Peyer's patch (tissue), 4 donors: Measurements from ENCODE around the gene BPIFA1.

ENCODE experiments used
- POLR2A ChIP-seq, 2 donors: fragments of 450-650 bp; IDR thresholded peaks; one replicate each; pipeline ENCODE4 v1.5.1; 2017; ENCODE audit warnings: antibody characterized with exemption in 2 of 2, mild to moderate bottlenecking in 2 of 2, moderate library complexity in 2 of 2
- TF ChIP-seq, protein P1 (sequence below), 6 experiments: fragments of 450-650 bp in 4 of 6; fragments of 200-600 bp in 2 of 6; sonication (generic) in 1 of 6; IDR thresholded peaks; one replicate each; pipeline ENCODE4 v1.5.1; 2017 to 2019; ENCODE audit warnings: antibody characterized with exemption in 6 of 6, mild to moderate bottlenecking in 3 of 6, moderate library complexity in 1 of 6

DNA sequence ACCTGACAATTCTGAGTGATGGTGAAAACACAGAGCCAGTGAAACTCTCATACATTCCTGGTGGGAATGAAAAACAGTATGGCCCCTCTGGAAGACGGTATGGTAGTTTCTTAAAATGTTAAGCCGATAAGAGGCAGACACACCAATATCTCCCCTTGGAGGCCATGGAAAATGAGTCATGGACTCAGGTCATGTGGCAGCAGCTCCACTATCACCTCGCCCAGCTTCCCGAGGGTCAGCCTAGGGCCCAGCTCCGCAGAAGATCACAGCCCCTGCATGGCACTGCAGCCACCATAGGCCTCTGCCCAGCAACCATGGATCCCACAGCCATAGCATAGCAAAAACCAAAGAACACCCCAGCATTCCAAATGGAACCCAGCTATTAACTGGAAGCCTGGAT is 21.4 kb downstream of the BPIFA1 start:
- TF ChIP-seq, protein P1, sequence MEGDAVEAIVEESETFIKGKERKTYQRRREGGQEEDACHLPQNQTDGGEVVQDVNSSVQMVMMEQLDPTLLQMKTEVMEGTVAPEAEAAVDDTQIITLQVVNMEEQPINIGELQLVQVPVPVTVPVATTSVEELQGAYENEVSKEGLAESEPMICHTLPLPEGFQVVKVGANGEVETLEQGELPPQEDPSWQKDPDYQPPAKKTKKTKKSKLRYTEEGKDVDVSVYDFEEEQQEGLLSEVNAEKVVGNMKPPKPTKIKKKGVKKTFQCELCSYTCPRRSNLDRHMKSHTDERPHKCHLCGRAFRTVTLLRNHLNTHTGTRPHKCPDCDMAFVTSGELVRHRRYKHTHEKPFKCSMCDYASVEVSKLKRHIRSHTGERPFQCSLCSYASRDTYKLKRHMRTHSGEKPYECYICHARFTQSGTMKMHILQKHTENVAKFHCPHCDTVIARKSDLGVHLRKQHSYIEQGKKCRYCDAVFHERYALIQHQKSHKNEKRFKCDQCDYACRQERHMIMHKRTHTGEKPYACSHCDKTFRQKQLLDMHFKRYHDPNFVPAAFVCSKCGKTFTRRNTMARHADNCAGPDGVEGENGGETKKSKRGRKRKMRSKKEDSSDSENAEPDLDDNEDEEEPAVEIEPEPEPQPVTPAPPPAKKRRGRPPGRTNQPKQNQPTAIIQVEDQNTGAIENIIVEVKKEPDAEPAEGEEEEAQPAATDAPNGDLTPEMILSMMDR (IDR thresholded peaks at IDR 0.05), result no peak
- no peak for TF ChIP-seq POLR2A (IDR thresholded peaks at IDR 0.05)
